Liver (tissue), 9 donors: ENCODE measurements around the gene CHD3. TPM values are rescaled to one million over a fixed set of nuclear protein-coding genes. Genes with fewer than 3 reads are reported as not detected.

ENCODE experiments used
- DNase-seq: peaks from one replicate; pipeline ENCODE4 v3.0.0-alpha.2; 2017; ENCODE audit warnings: low spot score
- H3K27ac ChIP-seq, 2 donors: one replicate each; pipeline ENCODE4 v1.7.0; 2013; ENCODE audit warnings: inconsistent platforms in 2 of 2, low read length in 2 of 2, control low read depth in 1 of 2, low read depth in 1 of 2, mild to moderate bottlenecking in 1 of 2
- H3K27me3 ChIP-seq, 4 donors: one replicate each; pipeline versions ENCODE4 v1.6.1 to v1.7.0; 2013; ENCODE audit warnings: low read length in 3 of 4, inconsistent platforms in 1 of 4, mild to moderate bottlenecking in 1 of 4, moderate library complexity in 1 of 4; ENCODE audit not compliant: control insufficient read depth in 4 of 4, insufficient read depth in 4 of 4
- H3K36me3 ChIP-seq, 4 donors: one replicate each; pipeline versions ENCODE4 v1.6.1 to v1.7.0; 2013; ENCODE audit warnings: low read length in 3 of 4, mild to moderate bottlenecking in 3 of 4, low read depth in 1 of 4, moderate library complexity in 1 of 4; ENCODE audit not compliant: control insufficient read depth in 4 of 4, insufficient read depth in 3 of 4
- H3K4me1 ChIP-seq, 4 donors: one replicate each; pipeline versions ENCODE4 v1.6.1 to v1.7.0; 2013; ENCODE audit warnings: low read length in 3 of 4, mild to moderate bottlenecking in 3 of 4, moderate library complexity in 1 of 4; ENCODE audit not compliant: control insufficient read depth in 4 of 4, insufficient read depth in 4 of 4
- H3K4me3 ChIP-seq, 3 donors: one replicate each; pipeline versions ENCODE4 v1.6.1 to v1.7.0; 2013; ENCODE audit warnings: low read length in 3 of 3, control low read depth in 1 of 3, low read depth in 1 of 3, mild to moderate bottlenecking in 1 of 3
- H3K9ac ChIP-seq, 2 donors: one replicate each; pipeline ENCODE4 v1.7.0; 2013; ENCODE audit warnings: low read length in 2 of 2, mild to moderate bottlenecking in 2 of 2, moderate library complexity in 2 of 2, control low read depth in 1 of 2, low read depth in 1 of 2
- H3K9me3 ChIP-seq, 4 donors: one replicate each; pipeline versions ENCODE4 v1.6.1 to v1.7.0; 2013; ENCODE audit warnings: low read length in 3 of 4; ENCODE audit not compliant: control insufficient read depth in 4 of 4
- ATF3 ChIP-seq: IDR thresholded peaks from 2 replicates; pipeline ENCODE4 v1.6.1; 2016; ENCODE audit warnings: antibody characterized with exemption
- CTCF ChIP-seq: fragments of 150-350 bp; IDR thresholded peaks from 2 replicates; pipeline ENCODE4 v1.5.1; 2017; ENCODE audit warnings: improper control_type of control experiment, low read depth, low read length; ENCODE audit not compliant: missing input control
- EGR1 ChIP-seq, 2 donors: IDR thresholded peaks; 2 replicates each; pipeline ENCODE4 v1.6.1; 2016 to 2018; ENCODE audit warnings: antibody characterized with exemption in 2 of 2, low read depth in 2 of 2
- FOXA1 ChIP-seq: IDR thresholded peaks from 2 replicates; pipeline ENCODE4 v1.6.1; 2016; ENCODE audit warnings: antibody characterized with exemption
- HNF4A ChIP-seq, 2 donors: conservative IDR thresholded peaks; 2 replicates each; pipeline ENCODE4 v1.6.1; 2016; ENCODE audit warnings: antibody characterized with exemption in 2 of 2, mild to moderate bottlenecking in 2 of 2
- HNF4G ChIP-seq: IDR thresholded peaks from 2 replicates; pipeline ENCODE4 v1.6.1; 2016; ENCODE audit warnings: antibody characterized with exemption
- JUND ChIP-seq, 2 donors: IDR thresholded peaks; 2 replicates each; pipeline ENCODE4 v1.6.1; 2016; ENCODE audit warnings: antibody characterized with exemption in 2 of 2
- MAX ChIP-seq: IDR thresholded peaks from 2 replicates; pipeline ENCODE4 v1.6.1; 2016; ENCODE audit warnings: antibody characterized with exemption
- NR2F2 ChIP-seq: IDR thresholded peaks from 2 replicates; pipeline ENCODE4 v1.6.1; 2016; ENCODE audit warnings: antibody characterized with exemption
- RAD21 ChIP-seq, 2 donors: IDR thresholded peaks; 2 replicates each; pipeline ENCODE4 v1.6.1; 2016; ENCODE audit warnings: antibody characterized with exemption in 2 of 2, mild to moderate bottlenecking in 2 of 2
- REST ChIP-seq: IDR thresholded peaks from 2 replicates; pipeline ENCODE4 v1.6.1; 2016; ENCODE audit warnings: antibody characterized with exemption, mild to moderate bottlenecking
- TAF1 ChIP-seq: conservative IDR thresholded peaks from 2 replicates; pipeline ENCODE4 v1.6.1; 2016; ENCODE audit warnings: antibody characterized with exemption, mild to moderate bottlenecking
- YY1 ChIP-seq: IDR thresholded peaks from 2 replicates; pipeline ENCODE4 v1.6.1; 2016; ENCODE audit warnings: antibody characterized with exemption, mild to moderate bottlenecking
- ZBTB33 ChIP-seq: IDR thresholded peaks from 2 replicates; pipeline ENCODE4 v1.6.1; 2016; ENCODE audit warnings: antibody characterized with exemption
- WGBS: extraction: QIAGEN DNeasy Blood & Tissue Kit; methylation state at CpG from one replicate; pipeline ENCODE4 v1.1.7; 2013; 5-methylcytosine and 5-hydroxymethylcytosine counted together
- polyA plus RNA-seq, 2 donors: library from polyadenylated mRNA; stranded (reverse) in 1 of 2; unstranded in 1 of 2; fragments of 200-250 nt in 1 of 2; fragments of >200 nt in 1 of 2; fragmentation: Nextera tagmentation in 1 of 2; extraction: Ambion mirVana in 1 of 2; gene quantifications; one replicate each; pipeline versions ENCODE4 v1.2.1 to v1.2.3, GENCODE V29; 2013 to 2015
- total RNA-seq, 2 donors: library from RNA; depleted of rRNA; stranded (reverse); fragments of >200 nt; gene quantifications; one replicate each; pipeline ENCODE4 v1.2.3, GENCODE V29; 2014
- donor health status: healthy.
- donor health status: healthy.
- donor health status: healthy.
- donor health status: healthy.
- donor health status: healthy.

The CHD3 gene
- total and polyA plus RNA-seq, 4 donors, result 1.9 to 14.4 (median 7.2) TPM

DNA sequence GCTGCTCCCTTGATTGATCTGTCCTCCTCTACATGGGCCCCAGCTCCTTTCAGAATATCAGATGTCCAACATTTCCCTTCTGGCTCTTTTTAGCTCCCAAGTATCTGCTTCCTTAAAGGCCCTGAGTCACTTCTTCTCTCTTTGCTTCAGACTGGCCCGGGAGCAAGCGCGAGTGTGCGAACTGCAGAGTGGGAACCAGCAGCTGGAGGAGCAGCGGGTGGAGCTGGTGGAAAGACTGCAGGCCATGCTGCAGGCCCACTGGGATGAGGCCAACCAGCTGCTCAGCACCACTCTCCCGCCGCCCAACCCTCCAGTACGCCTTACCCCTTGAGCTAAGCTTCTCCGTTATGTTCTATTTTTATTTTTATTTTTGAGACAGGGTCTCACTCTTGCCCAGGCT lies 55.7 kb downstream of the CHD3 start:
- no peak overlapping the region for H3K4me3 ChIP-seq
- WGBS, result 95% methylated on average over 9 of the region's 9 CpGs
- no peak for TF ChIP-seq HNF4A (conservative IDR thresholded peaks at IDR 0.05)
- no peak for TF ChIP-seq NR2F2
- TF ChIP-seq YY1, result no peak
- TF ChIP-seq MAX, result no peak
- TF ChIP-seq TAF1, result no peak
- no peak for TF ChIP-seq ZBTB33
- TF ChIP-seq FOXA1, result no peak
- no peak for TF ChIP-seq ATF3
- TF ChIP-seq RAD21 (IDR thresholded peaks at IDR 0.05), result no peak
- no peak for TF ChIP-seq EGR1 (IDR thresholded peaks at IDR 0.05; ENCODE audit: low read depth in 2 of 2)
- no peak for TF ChIP-seq HNF4G
- H3K27ac ChIP-seq, result no peak overlapping the region
- peaks cover 9 to 75% (median 51%) of the 10 kb centered on the region in 4 donors for H3K36me3 ChIP-seq
- H3K9me3 ChIP-seq, result no peaks in the 10 kb centered on the region
- H3K9ac ChIP-seq, result no peak overlapping the region
- H3K4me1 ChIP-seq, result no peaks in the 10 kb centered on the region
- H3K27me3 ChIP-seq, result no peaks in the 10 kb centered on the region
- no peak for DNase-seq

GRCh38 chr17:7945651-7946050 lies 57.1 kb downstream of the CHD3 start:
- Histone ChIP-seq H3K4me3 (no peak overlapping the region), H3K36me3 (peaks cover 9 to 67% (median 45%) of the 10 kb centered on the region in 4 donors), H3K27ac (no peak overlapping the region), H3K4me1 (no peaks in the 10 kb centered on the region), H3K9ac (no peak overlapping the region), H3K9me3 (no peaks in the 10 kb centered on the region), H3K27me3 (no peaks in the 10 kb centered on the region)
- DNase-seq, result no peak
- WGBS, result 84% methylated on average over 7 of the region's 7 CpGs
- no peak for TF ChIP-seq ATF3
- no peak for TF ChIP-seq MAX
- no peak for TF ChIP-seq HNF4A (conservative IDR thresholded peaks at IDR 0.05)
- TF ChIP-seq NR2F2, result no peak
- TF ChIP-seq RAD21 (IDR thresholded peaks at IDR 0.05), result no peak

DNA sequence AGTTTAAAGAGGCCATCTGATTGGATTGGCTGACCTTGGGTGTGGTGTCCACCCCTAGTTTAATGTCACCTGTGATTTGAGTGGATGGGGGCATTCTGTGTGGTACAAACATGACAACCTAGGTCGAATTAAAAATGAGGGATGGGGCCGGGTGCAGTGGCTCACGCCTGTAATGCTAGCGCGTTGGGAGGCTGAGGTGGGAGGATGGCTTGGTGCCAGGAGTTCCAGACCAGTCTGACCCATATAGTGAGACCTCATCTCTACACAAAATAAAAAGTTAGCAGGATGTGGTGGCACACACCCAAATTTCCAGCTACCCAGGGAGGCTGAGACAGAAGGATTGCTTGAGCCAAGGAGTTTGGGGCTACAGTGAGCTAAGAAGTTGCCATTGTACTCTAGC lies 57.9 kb downstream of the CHD3 start:
- WGBS, result 76% methylated on average over 5 of the region's 5 CpGs
- H3K36me3 ChIP-seq, result peaks cover 9 to 63% (median 44%) of the 10 kb centered on the region in 4 donors
- no peak for TF ChIP-seq TAF1
- no peak for TF ChIP-seq MAX
- TF ChIP-seq CTCF, result no peak
- no peak for TF ChIP-seq REST
- TF ChIP-seq RAD21 (IDR thresholded peaks at IDR 0.05), result no peak
- no peak for TF ChIP-seq HNF4A (conservative IDR thresholded peaks at IDR 0.05)
- no peak for TF ChIP-seq JUND (IDR thresholded peaks at IDR 0.05)
- TF ChIP-seq NR2F2, result no peak

More for the DNA sequence above, 57.9 kb downstream of the CHD3 start:
- H3K27me3 ChIP-seq, result no peaks in the 10 kb centered on the region
- H3K4me1 ChIP-seq, result no peaks in the 10 kb centered on the region
- no peak overlapping the region for H3K4me3 ChIP-seq
- no peak for DNase-seq
- H3K9ac ChIP-seq, result no peak overlapping the region
- H3K27ac ChIP-seq, result no peak overlapping the region
- no peaks in the 10 kb centered on the region for H3K9me3 ChIP-seq
